NB4 (cell line): Measurements from ENCODE around the gene UBA1.

Source experiments
- DNase-seq: peaks from one replicate; pipeline ENCODE4 v3.0.0; 2010; ENCODE audit warnings: low read depth
- H3K4me3 ChIP-seq: one replicate; pipeline ENCODE4 v1.5.1; 2011; ENCODE audit warnings: mild to moderate bottlenecking, low read depth, low read length, moderate library complexity
- CTCF ChIP-seq: IDR thresholded peaks from one replicate; pipeline ENCODE4 v1.5.1; 2012; ENCODE audit warnings: low read depth, low read length
- MAX ChIP-seq: IDR thresholded peaks from 2 replicates; pipeline ENCODE4 v1.6.1; 2011; ENCODE audit warnings: low read depth, low read length
- MYC ChIP-seq: IDR thresholded peaks from 2 replicates; pipeline ENCODE4 v1.6.1; 2011; ENCODE audit warnings: low read depth, low read length
- POLR2A ChIP-seq: IDR thresholded peaks from 2 replicates; pipeline ENCODE4 v1.6.1; 2011; ENCODE audit warnings: mild to moderate bottlenecking; ENCODE audit not compliant: insufficient read length; ENCODE audit errors: extremely low read depth

The UBA1 gene

GRCh38 chrX:47209508-47210238 lies 16.0 kb downstream of the UBA1 start:
- TF ChIP-seq MYC = no peak
- DNase-seq = no peak
- no peak overlapping the region for H3K4me3 ChIP-seq

GRCh38 chrX:47210661-47211425 lies 17.2 kb downstream of the UBA1 start:
- TF ChIP-seq MAX (no peak), POLR2A (no peak), CTCF (no peak)
- no peak overlapping the region for H3K4me3 ChIP-seq
- no peak for DNase-seq

GRCh38 chrX:47212381-47213293 lies 19.0 kb downstream of the UBA1 start:
- TF ChIP-seq MAX = no peak
- no peak for TF ChIP-seq POLR2A
- H3K4me3 ChIP-seq = no peak overlapping the region
- DNase-seq = no peak

GRCh38 chrX:47214435-47215077 lies 20.9 kb downstream of the UBA1 start:
- no peak overlapping the region for H3K4me3 ChIP-seq
- TF ChIP-seq CTCF (no peak), MYC (no peak), POLR2A (no peak), MAX (no peak)
- no peak for DNase-seq

GRCh38 chrX:47215291-47215900 lies 21.8 kb downstream of the UBA1 start:
- DNase-seq = no peak
- H3K4me3 ChIP-seq = no peak overlapping the region
- TF ChIP-seq MYC (no peak), CTCF (no peak), POLR2A (no peak), MAX (no peak)

GRCh38 chrX:47216393-47216925 lies 22.8 kb downstream of the UBA1 start:
- no peak for DNase-seq
- TF ChIP-seq CTCF (no peak), MYC (no peak), MAX (no peak), POLR2A (no peak)

More at GRCh38 chrX:47216393-47216925, 22.8 kb downstream of the UBA1 start:
- H3K4me3 ChIP-seq = no peak overlapping the region
